ENCODE data around the gene GADD45B. TPM values are rescaled to one million over a fixed set of nuclear protein-coding genes. Genes with fewer than 3 reads are reported as not detected.

Gene GADD45B
- total and polyA plus RNA-seq, 10 of the 15 experiments (the other 5 are each of a cell fraction or from before 2014, with no cell fraction given): 2.4 to 180 (median 91.1) TPM

DNA sequence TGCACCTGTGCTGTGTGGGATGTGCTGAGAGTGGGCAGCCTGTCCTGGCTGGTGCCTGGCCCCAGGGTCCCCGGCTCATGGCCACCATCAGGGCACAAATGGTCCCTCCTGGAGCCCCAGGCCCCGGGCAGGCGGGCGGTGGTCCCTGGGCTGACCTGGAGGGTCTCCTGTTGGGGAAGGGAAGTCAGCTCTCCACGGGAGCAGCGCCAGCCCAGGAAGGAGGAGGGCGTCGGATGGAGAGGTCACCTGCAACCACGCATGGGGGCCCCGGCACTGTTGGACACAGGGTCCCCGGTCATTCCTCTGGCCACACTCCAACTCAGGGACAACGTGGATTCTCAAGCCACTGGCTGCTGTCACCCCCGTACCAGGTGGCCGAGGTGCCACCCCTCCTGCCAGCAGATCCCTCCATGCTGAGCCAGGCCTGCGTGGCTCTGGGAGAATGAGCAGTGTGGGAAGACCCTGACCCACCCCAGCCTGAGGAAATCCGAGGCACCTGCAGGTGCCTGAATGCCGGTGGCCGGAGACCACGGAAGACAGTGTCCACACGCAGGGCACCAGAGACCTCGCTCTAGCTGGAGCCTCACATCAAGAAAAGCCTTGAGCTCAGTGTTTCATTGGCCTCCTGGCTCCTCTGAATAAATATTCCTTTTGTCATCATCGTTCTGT lies 32.7 kb upstream of the GADD45B start:
- ChIA-PET RAD21 (ENCODE audit: unreplicated experiment) (no interaction called here), SMC1A (ENCODE audit: uncharacterized antibody, unreplicated experiment) (no interaction called here), CTCF (no interaction called here), POLR2A (interaction anchor here (0.8 kb wide), 1 partner anchor 13 kb away, joined by 3 read pairs; the partner anchor contains the start of gene LMNB2)
- no peaks in the 10 kb centered on the region for H3K9me3 ChIP-seq (replicated peaks; ENCODE audit: control insufficient read depth, insufficient read depth, low read length)
- no peak for DNase-seq (ENCODE audit: low read depth, low spot score)
- H3K4me3 ChIP-seq: no peak overlapping the region
- intact Hi-C loops (cut with micrococcal nuclease; ENCODE audit: unreplicated experiment): no loop called here
- H3K79me2 ChIP-seq (ENCODE audit: control insufficient read depth, insufficient read depth, low read length): peaks cover 25% of the 10 kb centered on the region
- ATAC-seq: no peak
- TF ChIP-seq IKZF1 (conservative IDR thresholded peaks at IDR 0.05) (no peak), RUNX3 (IDR thresholded peaks at IDR 0.05; ENCODE audit: low read length) (no peak), ZNF622 (IDR thresholded peaks at IDR 0.05) (no peak), TARDBP (IDR thresholded peaks at IDR 0.05; ENCODE audit: borderline replicate concordance) (no peak), NFXL1 (IDR thresholded peaks at IDR 0.05; ENCODE audit: borderline replicate concordance) (no peak), CBX3 (IDR thresholded peaks at IDR 0.05; ENCODE audit: borderline replicate concordance, low read depth) (no peak), FOS (IDR thresholded peaks at IDR 0.05; ENCODE audit: borderline replicate concordance, extremely low read depth, insufficient read length) (no peak), SREBF2 (IDR thresholded peaks at IDR 0.05; ENCODE audit: low read length) (no peak), MYC (IDR thresholded peaks at IDR 0.05; ENCODE audit: insufficient read depth, insufficient read length, insufficient replicate concordance, low read length, severe bottlenecking) (no peak), KDM1A (IDR thresholded peaks at IDR 0.05; ENCODE audit: borderline replicate concordance) (no peak), POLR2A (IDR thresholded peaks at IDR 0.05; ENCODE audit: low read depth, low read length) (no peak), HDAC6 (IDR thresholded peaks at IDR 0.05; ENCODE audit: unreplicated experiment) (no peak), ZNF207 (IDR thresholded peaks at IDR 0.05; ENCODE audit: borderline replicate concordance) (no peak), HDGF (IDR thresholded peaks at IDR 0.05) (no peak)
- TF ChIP-seq, protein P1, sequence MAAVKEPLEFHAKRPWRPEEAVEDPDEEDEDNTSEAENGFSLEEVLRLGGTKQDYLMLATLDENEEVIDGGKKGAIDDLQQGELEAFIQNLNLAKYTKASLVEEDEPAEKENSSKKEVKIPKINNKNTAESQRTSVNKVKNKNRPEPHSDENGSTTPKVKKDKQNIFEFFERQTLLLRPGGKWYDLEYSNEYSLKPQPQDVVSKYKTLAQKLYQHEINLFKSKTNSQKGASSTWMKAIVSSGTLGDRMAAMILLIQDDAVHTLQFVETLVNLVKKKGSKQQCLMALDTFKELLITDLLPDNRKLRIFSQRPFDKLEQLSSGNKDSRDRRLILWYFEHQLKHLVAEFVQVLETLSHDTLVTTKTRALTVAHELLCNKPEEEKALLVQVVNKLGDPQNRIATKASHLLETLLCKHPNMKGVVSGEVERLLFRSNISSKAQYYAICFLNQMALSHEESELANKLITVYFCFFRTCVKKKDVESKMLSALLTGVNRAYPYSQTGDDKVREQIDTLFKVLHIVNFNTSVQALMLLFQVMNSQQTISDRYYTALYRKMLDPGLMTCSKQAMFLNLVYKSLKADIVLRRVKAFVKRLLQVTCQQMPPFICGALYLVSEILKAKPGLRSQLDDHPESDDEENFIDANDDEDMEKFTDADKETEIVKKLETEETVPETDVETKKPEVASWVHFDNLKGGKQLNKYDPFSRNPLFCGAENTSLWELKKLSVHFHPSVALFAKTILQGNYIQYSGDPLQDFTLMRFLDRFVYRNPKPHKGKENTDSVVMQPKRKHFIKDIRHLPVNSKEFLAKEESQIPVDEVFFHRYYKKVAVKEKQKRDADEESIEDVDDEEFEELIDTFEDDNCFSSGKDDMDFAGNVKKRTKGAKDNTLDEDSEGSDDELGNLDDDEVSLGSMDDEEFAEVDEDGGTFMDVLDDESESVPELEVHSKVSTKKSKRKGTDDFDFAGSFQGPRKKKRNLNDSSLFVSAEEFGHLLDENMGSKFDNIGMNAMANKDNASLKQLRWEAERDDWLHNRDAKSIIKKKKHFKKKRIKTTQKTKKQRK (IDR thresholded peaks at IDR 0.05; ENCODE audit: low read depth, low read length): no peak
- TF ChIP-seq, protein P2, sequence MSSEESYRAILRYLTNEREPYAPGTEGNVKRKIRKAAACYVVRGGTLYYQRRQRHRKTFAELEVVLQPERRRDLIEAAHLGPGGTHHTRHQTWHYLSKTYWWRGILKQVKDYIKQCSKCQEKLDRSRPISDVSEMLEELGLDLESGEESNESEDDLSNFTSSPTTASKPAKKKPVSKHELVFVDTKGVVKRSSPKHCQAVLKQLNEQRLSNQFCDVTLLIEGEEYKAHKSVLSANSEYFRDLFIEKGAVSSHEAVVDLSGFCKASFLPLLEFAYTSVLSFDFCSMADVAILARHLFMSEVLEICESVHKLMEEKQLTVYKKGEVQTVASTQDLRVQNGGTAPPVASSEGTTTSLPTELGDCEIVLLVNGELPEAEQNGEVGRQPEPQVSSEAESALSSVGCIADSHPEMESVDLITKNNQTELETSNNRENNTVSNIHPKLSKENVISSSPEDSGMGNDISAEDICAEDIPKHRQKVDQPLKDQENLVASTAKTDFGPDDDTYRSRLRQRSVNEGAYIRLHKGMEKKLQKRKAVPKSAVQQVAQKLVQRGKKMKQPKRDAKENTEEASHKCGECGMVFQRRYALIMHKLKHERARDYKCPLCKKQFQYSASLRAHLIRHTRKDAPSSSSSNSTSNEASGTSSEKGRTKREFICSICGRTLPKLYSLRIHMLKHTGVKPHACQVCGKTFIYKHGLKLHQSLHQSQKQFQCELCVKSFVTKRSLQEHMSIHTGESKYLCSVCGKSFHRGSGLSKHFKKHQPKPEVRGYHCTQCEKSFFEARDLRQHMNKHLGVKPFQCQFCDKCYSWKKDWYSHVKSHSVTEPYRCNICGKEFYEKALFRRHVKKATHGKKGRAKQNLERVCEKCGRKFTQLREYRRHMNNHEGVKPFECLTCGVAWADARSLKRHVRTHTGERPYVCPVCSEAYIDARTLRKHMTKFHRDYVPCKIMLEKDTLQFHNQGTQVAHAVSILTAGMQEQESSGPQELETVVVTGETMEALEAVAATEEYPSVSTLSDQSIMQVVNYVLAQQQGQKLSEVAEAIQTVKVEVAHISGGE (CRISPR knock-in tag; IDR thresholded peaks at IDR 0.05): no peak
- H4K20me1 ChIP-seq (ENCODE audit: control insufficient read depth, insufficient read depth): no peaks in the 10 kb centered on the region
- peaks cover 22 to 42% of the 10 kb centered on the region in 2 experiments for H3K36me3 ChIP-seq (ENCODE audit: control insufficient read depth in 2 of 2, insufficient read depth in 2 of 2, low read length in 1 of 2)
- H3K4me2 ChIP-seq (ENCODE audit: control insufficient read depth, insufficient read depth): no peak overlapping the region
- peaks cover 11% of the 10 kb centered on the region; the same call in 1 of the 2 replicates for H3K4me1 ChIP-seq (ENCODE audit: control insufficient read depth, insufficient read depth, low read length)
- in situ Hi-C loops (cut with MboI): no loop called here
- 96% methylated on average over 21 of the region's 22 CpGs for WGBS (ENCODE audit: insufficient coverage, insufficient replicate concordance, low lambda C conversion rate, missing lambda C conversion rate)
- no peaks in the 10 kb centered on the region for H3K27me3 ChIP-seq (replicated peaks in 1 of 2; ENCODE audit: control insufficient read depth in 2 of 2, insufficient read depth in 2 of 2, low read length in 1 of 2)
- no peak overlapping the region for H3K27ac ChIP-seq (ENCODE audit: control insufficient read depth, insufficient read depth)
- BruUV-seq (replicated peaks): no TSS peak
- no peak overlapping the region for H3K9ac ChIP-seq (ENCODE audit: control insufficient read depth, insufficient read depth, low read length)
- FAIRE-seq: no peak
- no peak overlapping the region for H2AFZ ChIP-seq (ENCODE audit: control insufficient read depth, low read depth, low read length)
